ENCODE data around the gene SCD5.

GRCh38 chr4:82601242-82602015 lies 197.2 kb downstream of the SCD5 start:
- TF ChIP-seq CTCF (IDR thresholded peaks at IDR 0.05) (no peak), POLR2AphosphoS5 (IDR thresholded peaks at IDR 0.05) (no peak)

Data from upper lobe of left lung (tissue), 4 donors.